DOHH2 (cell line): ENCODE measurements around the gene SYT1.

Source experiments
- H3F3A ChIP-seq: fragments of 200-600 bp; sonication (generic), shearing (Covaris generic); 2 replicates; pipeline ENCODE4 v1.6.0; 2016; ENCODE audit warnings: antibody characterized with exemption, mild to moderate bottlenecking; ENCODE audit not compliant: control insufficient read depth, insufficient read depth
- H3K27ac ChIP-seq: fragments of 200-600 bp; sonication (generic); 2 replicates; pipeline ENCODE4 v1.5.1; 2014; ENCODE audit warnings: low read depth, mild to moderate bottlenecking, low read length, moderate library complexity
- H3K27me3 ChIP-seq: fragments of 200-600 bp; sonication (generic); 2 replicates; pipeline ENCODE4 v1.6.1; 2014; ENCODE audit warnings: mild to moderate bottlenecking, low read length, mixed read lengths; ENCODE audit not compliant: control insufficient read depth
- H3K36me3 ChIP-seq: fragments of 200-600 bp; sonication (generic); 2 replicates; pipeline ENCODE4 v1.6.1; 2014; ENCODE audit warnings: mild to moderate bottlenecking, low read length, moderate library complexity, mixed read lengths; ENCODE audit not compliant: control insufficient read depth
- H3K4me1 ChIP-seq: fragments of 200-600 bp; sonication (generic); 2 replicates; pipeline ENCODE4 v1.6.1; 2014; ENCODE audit warnings: mild to moderate bottlenecking, low read length, mixed read lengths; ENCODE audit not compliant: control insufficient read depth
- H3K4me2 ChIP-seq: fragments of 200-600 bp; sonication (generic); 2 replicates; pipeline ENCODE4 v1.6.0; 2014; ENCODE audit warnings: mild to moderate bottlenecking, low read length, moderate library complexity
- H3K4me3 ChIP-seq: fragments of 200-600 bp; sonication (generic); 2 replicates; pipeline ENCODE4 v1.5.1; 2014; ENCODE audit warnings: mild to moderate bottlenecking, low read length, mixed read lengths
- H3K79me2 ChIP-seq: fragments of 200-600 bp; sonication (generic); 2 replicates; pipeline ENCODE4 v1.6.1; 2014; ENCODE audit warnings: mild to moderate bottlenecking, low read length, mixed read lengths; ENCODE audit not compliant: control insufficient read depth
- H3K9me2 ChIP-seq: fragments of 200-600 bp; sonication (generic); replicated peaks from 2 replicates; pipeline ENCODE4 v1.6.1; 2014; ENCODE audit warnings: mild to moderate bottlenecking, low read length, mixed read lengths; ENCODE audit not compliant: control insufficient read depth
- H3K9me3 ChIP-seq: fragments of 200-600 bp; sonication (generic); 2 replicates; pipeline ENCODE4 v1.6.1; 2014; ENCODE audit warnings: antibody characterized with exemption, low read length, mixed read lengths; ENCODE audit not compliant: control insufficient read depth, insufficient read depth
- H4K20me1 ChIP-seq: fragments of 200-600 bp; sonication (generic); 2 replicates; pipeline ENCODE4 v1.6.0; 2014; ENCODE audit warnings: low read depth, mild to moderate bottlenecking, antibody characterized with exemption, low read length, moderate library complexity; ENCODE audit not compliant: control insufficient read depth, insufficient read depth
- CTCF ChIP-seq: fragments of 200-600 bp; sonication (generic); IDR thresholded peaks from one replicate; pipeline ENCODE4 v1.5.1; 2014; ENCODE audit warnings: antibody characterized with exemption, mild to moderate bottlenecking, low read depth, low read length; ENCODE audit not compliant: poor library complexity, severe bottlenecking
- EZH2phosphoT487 ChIP-seq: fragments of 200-600 bp; sonication (generic); IDR thresholded peaks from 2 replicates; pipeline ENCODE4 v1.6.1; 2017; ENCODE audit warnings: borderline replicate concordance, mild to moderate bottlenecking, antibody characterized with exemption, low read length, moderate library complexity, mixed read lengths

Gene SYT1

GRCh38 chr12:78964521-78964920 lies 99.9 kb downstream of the SYT1 start:
- no peaks in the 10 kb centered on the region for H3K4me1 ChIP-seq
- H3F3A ChIP-seq = no peaks in the 10 kb centered on the region
- no peaks in the 10 kb centered on the region for H4K20me1 ChIP-seq
- H3K4me2 ChIP-seq = no peak overlapping the region
- no peak for TF ChIP-seq CTCF
- TF ChIP-seq EZH2phosphoT487 = no peak
- no peak overlapping the region for H3K4me3 ChIP-seq
- H3K27ac ChIP-seq = no peak overlapping the region
- no peaks in the 10 kb centered on the region for H3K27me3 ChIP-seq
- no peaks in the 10 kb centered on the region for H3K9me2 ChIP-seq
- H3K9me3 ChIP-seq = no peaks in the 10 kb centered on the region
- H3K36me3 ChIP-seq = no peaks in the 10 kb centered on the region
- no peaks in the 10 kb centered on the region for H3K79me2 ChIP-seq

GRCh38 chr12:78966062-78966461 lies 101.5 kb downstream of the SYT1 start:
- no peaks in the 10 kb centered on the region for H3K36me3 ChIP-seq
- H3K9me2 ChIP-seq = no peaks in the 10 kb centered on the region
- H3K27ac ChIP-seq = no peak overlapping the region
- no peak overlapping the region for H3K4me2 ChIP-seq
- no peaks in the 10 kb centered on the region for H3K4me1 ChIP-seq
- no peaks in the 10 kb centered on the region for H3K79me2 ChIP-seq
- no peaks in the 10 kb centered on the region for H4K20me1 ChIP-seq
- H3F3A ChIP-seq = no peaks in the 10 kb centered on the region
- no peak for TF ChIP-seq CTCF
- TF ChIP-seq EZH2phosphoT487 = no peak
- no peak overlapping the region for H3K4me3 ChIP-seq
- no peaks in the 10 kb centered on the region for H3K9me3 ChIP-seq
- H3K27me3 ChIP-seq = no peaks in the 10 kb centered on the region

- no peak overlapping the region for H3K4me3 ChIP-seq
- no peaks in the 10 kb centered on the region for H3K27me3 ChIP-seq
- no peaks in the 10 kb centered on the region for H3F3A ChIP-seq
- H3K9me3 ChIP-seq = no peaks in the 10 kb centered on the region
- no peaks in the 10 kb centered on the region for H3K9me2 ChIP-seq
- no peak overlapping the region for H3K4me2 ChIP-seq
- no peaks in the 10 kb centered on the region for H4K20me1 ChIP-seq
- TF ChIP-seq EZH2phosphoT487 = no peak
- TF ChIP-seq CTCF = no peak
- no peaks in the 10 kb centered on the region for H3K36me3 ChIP-seq
- H3K27ac ChIP-seq = no peak overlapping the region
- no peaks in the 10 kb centered on the region for H3K79me2 ChIP-seq
- H3K4me1 ChIP-seq = no peaks in the 10 kb centered on the region
These were observed 102.4 kb downstream of the SYT1 start for GRCh38 chr12:78966926-78967325.

GRCh38 chr12:78968226-78968625 lies 103.7 kb downstream of the SYT1 start:
- no peaks in the 10 kb centered on the region for H3K27me3 ChIP-seq
- H3K36me3 ChIP-seq = no peaks in the 10 kb centered on the region
- H3K27ac ChIP-seq = no peak overlapping the region
- H3K4me2 ChIP-seq = no peak overlapping the region
- no peaks in the 10 kb centered on the region for H3K4me1 ChIP-seq
- H3K4me3 ChIP-seq = no peak overlapping the region
- no peak for TF ChIP-seq CTCF
- no peaks in the 10 kb centered on the region for H4K20me1 ChIP-seq
- no peaks in the 10 kb centered on the region for H3K79me2 ChIP-seq
- H3K9me2 ChIP-seq = no peaks in the 10 kb centered on the region
- no peaks in the 10 kb centered on the region for H3F3A ChIP-seq
- no peaks in the 10 kb centered on the region for H3K9me3 ChIP-seq
